ENCODE measurements around the gene ZSWIM3. TPM values are rescaled to one million over a fixed set of nuclear protein-coding genes. Genes with fewer than 3 reads are reported as not detected.

The ZSWIM3 gene
- total and polyA plus RNA-seq, 2 of the 13 experiments (the other 11 are each of a cell fraction or from before 2014, with no cell fraction given) = 5.2 to 5.8 TPM

GRCh38 chr20:45917790-45918141 lies 60.4 kb downstream of the ZSWIM3 start:
- no peak overlapping the region for H2AFZ ChIP-seq (ENCODE audit: low read length)
- 21% methylated on average over 5 of the region's 5 CpGs for WGBS (ENCODE audit: low lambda C conversion rate)
- no peaks in the 10 kb centered on the region for H4K20me1 ChIP-seq (ENCODE audit: insufficient read depth, low read length)
- no peak overlapping the region for H3K9ac ChIP-seq (ENCODE audit: insufficient read depth, low read depth, low read length)
- DNase-seq (ENCODE audit: low spot score) = no peak
- H3K4me2 ChIP-seq (ENCODE audit: low read depth, low read length) = peak overlapping the region; percentile 48
- intact Hi-C loops (cut with micrococcal nuclease; ENCODE audit: unreplicated experiment) (no loop called here), in situ Hi-C loops (cut with HindIII; ENCODE audit: extremely low pct_ligation_motif_present, low pct_unique_long_range_greater_than_20kb) (no loop called here)
- no peaks in the 10 kb centered on the region for H3K9me3 ChIP-seq (ENCODE audit: low read length)
- H3K4me3 ChIP-seq (replicated peaks in 1 of 3; ENCODE audit: insufficient read depth in 1 of 3, low read depth in 2 of 3, low read length in 3 of 3) = peak overlapping the region in 1 of 3 experiments; percentile 9; a peak in 1 of 6 replicates
- no peak; the same call in 2 of the 3 replicates for ATAC-seq
- H3K27me3 ChIP-seq (ENCODE audit: control insufficient read depth in 1 of 2, insufficient read depth in 2 of 2, low read length in 2 of 2) = peaks cover 0 to 8% of the 10 kb centered on the region in 2 experiments; a peak in 2 of 5 replicates
- no peaks in the 10 kb centered on the region for H3K79me2 ChIP-seq (ENCODE audit: insufficient read depth, low read length)
- CTCF ChIA-PET (ENCODE audit: low intra/inter-chr PET ratio, low total read pairs) = no interaction called here
- POLR2A ChIA-PET = interaction anchor here (1.1 to 5.0 kb wide), 10 partner anchors 8 to 84 kb away, joined by 4 to 78 read pairs (median 8); partner anchors contain the start of genes CTSA, NEURL2, PCIF1 and PLTP
- no peaks in the 10 kb centered on the region for H3K36me3 ChIP-seq (replicated peaks in 1 of 2; ENCODE audit: control insufficient read depth in 1 of 2, insufficient read depth in 2 of 2, low read length in 2 of 2)
- H3K27ac ChIP-seq (ENCODE audit: extremely low read length, insufficient read depth, low read length) = no peak overlapping the region
- peaks cover 72% of the 10 kb centered on the region for H3K4me1 ChIP-seq (ENCODE audit: insufficient read depth, low read length)
- no peak for FAIRE-seq
- no TSS peak for BruUV-seq (replicated peaks)
- no peak for TF ChIP-seq DZIP1 (CRISPR knock-in tag; IDR thresholded peaks at IDR 0.05)
- TF ChIP-seq TIGD3 (CRISPR knock-in tag; IDR thresholded peaks at IDR 0.05; ENCODE audit: borderline replicate concordance) = no peak
- no peak for TF ChIP-seq REXO4 (CRISPR knock-in tag; IDR thresholded peaks at IDR 0.05; ENCODE audit: borderline replicate concordance)
- TF ChIP-seq STAG1 (CRISPR knock-in tag; IDR thresholded peaks at IDR 0.05) = no peak
- 0 out of 2 replicates have a peak, but pooled peaks have one; percentile 10 for TF ChIP-seq PITX1 (CRISPR knock-in tag; IDR thresholded peaks at IDR 0.05)
- no peak for TF ChIP-seq BRD4 (CRISPR knock-in tag; IDR thresholded peaks at IDR 0.05)
- no peak for TF ChIP-seq POLR2A (IDR thresholded peaks at IDR 0.05; ENCODE audit: insufficient read depth in 1 of 2, low read depth in 2 of 2, low read length in 2 of 2)
- 0 out of 2 replicates have a peak, but pooled peaks have one; percentile 80 for TF ChIP-seq ZNF737 (CRISPR knock-in tag; IDR thresholded peaks at IDR 0.05; ENCODE audit: borderline replicate concordance)
- TF ChIP-seq MAFF (IDR thresholded peaks at IDR 0.05; ENCODE audit: low read depth, low read length) = no peak
- no peak for TF ChIP-seq NFIC (IDR thresholded peaks at IDR 0.05; ENCODE audit: low read length)
- no peak for TF ChIP-seq ZNF747 (CRISPR knock-in tag; IDR thresholded peaks at IDR 0.05; ENCODE audit: borderline replicate concordance)
- 0 out of 2 replicates have a peak, but pooled peaks have one; percentile 46 for TF ChIP-seq ZNF598 (CRISPR knock-in tag; IDR thresholded peaks at IDR 0.05; ENCODE audit: borderline replicate concordance)
- no peak for TF ChIP-seq CREBL2 (CRISPR knock-in tag; IDR thresholded peaks at IDR 0.05; ENCODE audit: borderline replicate concordance)
- 0 out of 2 replicates have a peak, but pooled peaks have one; percentile 28 for TF ChIP-seq ARID4A (CRISPR knock-in tag; IDR thresholded peaks at IDR 0.05; ENCODE audit: borderline replicate concordance)
- TF ChIP-seq ZNF724P (CRISPR knock-in tag; IDR thresholded peaks at IDR 0.05; ENCODE audit: borderline replicate concordance) = 0 out of 2 replicates have a peak, but pooled peaks have one; percentile 44
- no peak for TF ChIP-seq ZNF180 (CRISPR knock-in tag; IDR thresholded peaks at IDR 0.05; ENCODE audit: borderline replicate concordance, low read depth)

Data from HepG2 (cell line).